GM12864 (cell line): ENCODE measurements around the gene LEFTY1.

Experiments
- DNase-seq: peaks from one replicate; pipeline ENCODE4 v3.0.0-alpha.2; 2011; ENCODE audit warnings: low read depth
- H3K4me3 ChIP-seq: 2 replicates; pipeline ENCODE4 v1.5.1; 2011; ENCODE audit warnings: mild to moderate bottlenecking, low read depth, low read length, control low read depth
- CTCF ChIP-seq: IDR thresholded peaks from 2 replicates; pipeline ENCODE4 v1.5.1; 2011; ENCODE audit warnings: low read depth, mild to moderate bottlenecking, moderate library complexity, low read length, control low read depth, inconsistent platforms; ENCODE audit errors: missing control alignments

Gene LEFTY1

GRCh38 chr1:225862581-225862950, 26.4 kb downstream of the LEFTY1 start:
- no peak for DNase-seq
- TF ChIP-seq CTCF: no peak
- H3K4me3 ChIP-seq: no peak overlapping the region

GRCh38 chr1:225861834-225862580, 26.9 kb downstream of the LEFTY1 start:
- DNase-seq: no peak
- no peak overlapping the region for H3K4me3 ChIP-seq
- no peak for TF ChIP-seq CTCF

GRCh38 chr1:225860876-225861441, 28.0 kb downstream of the LEFTY1 start:
- no peak for DNase-seq
- no peak for TF ChIP-seq CTCF
- H3K4me3 ChIP-seq: no peak overlapping the region

- no peak for TF ChIP-seq CTCF
- H3K4me3 ChIP-seq: no peak overlapping the region
- no peak for DNase-seq
These were observed 28.8 kb downstream of the LEFTY1 start for GRCh38 chr1:225860107-225860506.

GRCh38 chr1:225859151-225859550, 29.8 kb downstream of the LEFTY1 start:
- no peak for DNase-seq
- TF ChIP-seq CTCF: no peak
- no peak overlapping the region for H3K4me3 ChIP-seq

GRCh38 chr1:225857256-225857655, 31.7 kb downstream of the LEFTY1 start:
- no peak for DNase-seq
- H3K4me3 ChIP-seq: no peak overlapping the region
- no peak for TF ChIP-seq CTCF
